Spleen (tissue), 11 donors: ENCODE results near the gene GRM3. TPM values are rescaled to one million over a fixed set of nuclear protein-coding genes. Genes with fewer than 3 reads are reported as not detected.

Source experiments
- DNase-seq: peaks from one replicate; pipeline ENCODE4 v3.0.0-alpha.2; 2020
- H3K27ac ChIP-seq, 8 donors: fragments of 200-600 bp; sonication (generic) in 7 of 8; 1 replicate in 4 of 8; 2 replicates in 4 of 8; pipeline versions ENCODE4 v1.5.0 to v1.8.0; 2016 to 2021; ENCODE audit warnings: inconsistent platforms in 4 of 8, mild to moderate bottlenecking in 4 of 8, moderate library complexity in 1 of 8
- H3K27me3 ChIP-seq, 7 donors: fragments of 200-600 bp; sonication (generic) in 6 of 7; replicated peaks in 1 of 7; 1 replicate in 4 of 7; 2 replicates in 3 of 7; pipeline versions ENCODE4 v1.5.0 to v1.8.0; 2016 to 2021; ENCODE audit warnings: inconsistent platforms in 3 of 7, mild to moderate bottlenecking in 1 of 7
- H3K36me3 ChIP-seq, 6 donors: fragments of 200-600 bp; sonication (generic) in 5 of 6; 1 replicate in 4 of 6; 2 replicates in 2 of 6; pipeline versions ENCODE4 v1.5.0 to v1.8.0; 2016 to 2021; ENCODE audit warnings: inconsistent platforms in 2 of 6
- H3K4me1 ChIP-seq, 6 donors: fragments of 200-600 bp; sonication (generic) in 5 of 6; 1 replicate in 3 of 6; 2 replicates in 3 of 6; pipeline versions ENCODE4 v1.5.0 to v1.8.0; 2016 to 2021; ENCODE audit warnings: inconsistent platforms in 3 of 6
- H3K4me3 ChIP-seq, 8 donors: fragments of 200-600 bp; sonication (generic) in 7 of 8; 1 replicate in 4 of 8; 2 replicates in 4 of 8; pipeline versions ENCODE4 v1.5.0 to v1.8.0; 2016 to 2021; ENCODE audit warnings: inconsistent platforms in 4 of 8, mild to moderate bottlenecking in 4 of 8, moderate library complexity in 2 of 8
- H3K9me3 ChIP-seq, 8 donors: fragments of 200-600 bp; sonication (generic) in 7 of 8; 1 replicate in 4 of 8; 2 replicates in 4 of 8; pipeline versions ENCODE4 v1.5.0 to v1.8.0; 2016 to 2021; ENCODE audit warnings: inconsistent platforms in 4 of 8
- CTCF ChIP-seq, 11 experiments: fragments of 200-600 bp in 7 of 11; fragments of 450-650 bp in 4 of 11; sonication (generic) in 4 of 11; IDR thresholded peaks in 8 of 11; conservative IDR thresholded peaks in 3 of 11; 1 replicate in 7 of 11; 2 replicates in 4 of 11; pipeline versions ENCODE4 v1.4.0 to v1.8.0; 2016 to 2021; ENCODE audit warnings: antibody characterized with exemption in 11 of 11, inconsistent platforms in 4 of 11, mild to moderate bottlenecking in 1 of 11
- POLR2A ChIP-seq, 3 donors: fragments of 450-650 bp; IDR thresholded peaks; one replicate each; pipeline ENCODE4 v1.5.1; 2017; ENCODE audit warnings: antibody characterized with exemption in 3 of 3, mild to moderate bottlenecking in 1 of 3
- POLR2AphosphoS5 ChIP-seq, 3 donors: sonication (generic); formaldehyde crosslinking; IDR thresholded peaks; one replicate each; pipeline ENCODE4 v1.5.1; 2017; ENCODE audit warnings: antibody characterized with exemption in 3 of 3
- WGBS, 5 donors: extraction: QIAGEN DNeasy Blood & Tissue Kit in 3 of 5; methylation state at CpG; one replicate each; pipeline versions ENCODE4 v1.1.5 to v1.1.7; 2013 to 2018; 5-methylcytosine and 5-hydroxymethylcytosine counted together
- intact Hi-C: fragments of 100-400 bp; cut with DNase I; formaldehyde crosslinking; loops from one replicate; pipeline ENCODE4 v1.15.0; 2023; ENCODE audit warnings: low total_unique reads
- polyA plus RNA-seq, 3 donors: library from polyadenylated mRNA; stranded (reverse); fragments of 200-250 nt; gene quantifications; one replicate each; pipeline ENCODE4 v1.2.1, GENCODE V29; 2013
- total RNA-seq, 7 donors: library from RNA; depleted of rRNA in 3 of 7; stranded (reverse); fragments of >200 nt in 3 of 7; fragmentation: NEBNext Ultra II Directional in 4 of 7; extraction: Animal tissue kit (Norgen Biotek cat#: 25700) in 4 of 7; gene quantifications; one replicate each; pipeline versions ENCODE4 v1.1.0 to v1.2.1, GENCODE V29; 2016 to 2021
- donor health status: healthy with polysubstance abuse.
- donor health status: DM: no; HTN: no; CAD: no; lungs with moderate emphysema.
- donor health status: DM: no; HTN: no; CAD: no.
- donor health status: Bipolar disorder and iron deficiency.
- donor health status: healthy.
- donor health status: DM: no; HTN: no; CAD: no.
- donor health status: DM: yes; HTN: yes; CAD: no.

The GRM3 gene
- total and polyA plus RNA-seq, 10 donors = 0.21 to 0.37 TPM; not detected in 8

- Histone ChIP-seq H3K4me1 (no peaks in the 10 kb centered on the region), H3K36me3 (no peaks in the 10 kb centered on the region), H3K4me3 (no peak overlapping the region), H3K9me3 (no peaks in the 10 kb centered on the region), H3K27ac (no peak overlapping the region), H3K27me3 (no peaks in the 10 kb centered on the region)
- TF ChIP-seq CTCF (IDR thresholded peaks at IDR 0.05 in 8 of 11, conservative IDR thresholded peaks at IDR 0.05 in 3 of 11) (no peak), POLR2A (IDR thresholded peaks at IDR 0.05) (no peak)
- intact Hi-C loops = no loop called here
- no peak for DNase-seq
- 38 to 44% (median 42%) methylated on average over 4 of the region's 4 CpGs for WGBS, 5 donors
These were observed 24.0 kb downstream of the GRM3 start for GRCh38 chr7:86667732-86668131.

GRCh38 chr7:86668315-86668714, 24.6 kb downstream of the GRM3 start:
- TF ChIP-seq POLR2AphosphoS5 (IDR thresholded peaks at IDR 0.05) (no peak), POLR2A (IDR thresholded peaks at IDR 0.05) (no peak), CTCF (IDR thresholded peaks at IDR 0.05 in 8 of 11, conservative IDR thresholded peaks at IDR 0.05 in 3 of 11) (no peak)
- 48 to 70% (median 59%) methylated on average over 3 of the region's 3 CpGs for WGBS, 5 donors
- intact Hi-C loops = no loop called here
- no peaks in the 10 kb centered on the region for H3K36me3 ChIP-seq
- no peaks in the 10 kb centered on the region for H3K4me1 ChIP-seq
- H3K27me3 ChIP-seq = no peaks in the 10 kb centered on the region
- H3K27ac ChIP-seq = no peak overlapping the region
- no peak overlapping the region for H3K4me3 ChIP-seq
- DNase-seq = no peak
- H3K9me3 ChIP-seq = no peaks in the 10 kb centered on the region

GRCh38 chr7:86687831-86688230, 44.1 kb downstream of the GRM3 start:
- Histone ChIP-seq H3K4me1 (no peaks in the 10 kb centered on the region), H3K9me3 (no peaks in the 10 kb centered on the region), H3K27ac (no peak overlapping the region), H3K36me3 (no peaks in the 10 kb centered on the region), H3K4me3 (no peak overlapping the region), H3K27me3 (no peaks in the 10 kb centered on the region)
- WGBS, 5 donors = 72 to 87% (median 76%) methylated on average over 1 of the region's 1 CpG
- intact Hi-C loops = no loop called here
- no peak for DNase-seq
- TF ChIP-seq POLR2A (IDR thresholded peaks at IDR 0.05) (no peak), POLR2AphosphoS5 (IDR thresholded peaks at IDR 0.05) (no peak), CTCF (IDR thresholded peaks at IDR 0.05 in 8 of 11, conservative IDR thresholded peaks at IDR 0.05 in 3 of 11) (no peak)

GRCh38 chr7:86689363-86689762, 45.7 kb downstream of the GRM3 start:
- no peaks in the 10 kb centered on the region for H3K4me1 ChIP-seq
- intact Hi-C loops = no loop called here

More at GRCh38 chr7:86689363-86689762, 45.7 kb downstream of the GRM3 start:
- Histone ChIP-seq H3K9me3 (no peaks in the 10 kb centered on the region), H3K4me3 (no peak overlapping the region), H3K27me3 (no peaks in the 10 kb centered on the region), H3K27ac (no peak overlapping the region), H3K36me3 (no peaks in the 10 kb centered on the region)
- DNase-seq = no peak
- TF ChIP-seq POLR2A (IDR thresholded peaks at IDR 0.05) = no peak
- TF ChIP-seq CTCF (IDR thresholded peaks at IDR 0.05 in 8 of 11, conservative IDR thresholded peaks at IDR 0.05 in 3 of 11) = no peak
- no peak for TF ChIP-seq POLR2AphosphoS5 (IDR thresholded peaks at IDR 0.05)
